K562 (cell line): ENCODE results near the gene TFAP2E. TPM values are rescaled to one million over a fixed set of nuclear protein-coding genes. Genes with fewer than 3 reads are reported as not detected.

ENCODE experiments used
- ARID1B ChIP-seq: fragments of 450-650 bp; IDR thresholded peaks from 2 replicates; pipeline ENCODE4 v1.6.1; 2016; ENCODE audit warnings: antibody characterized with exemption, mild to moderate bottlenecking, inconsistent platforms
- ATF1 ChIP-seq, 2 experiments: fragments of 450-650 bp in 1 of 2; IDR thresholded peaks; 2 replicates each; pipeline ENCODE4 v1.6.1; 2016; ENCODE audit warnings: missing compliant biosample characterization in 1 of 2, missing genetic modification characterization in 1 of 2
- GABPA ChIP-seq: fragments of 200-800 bp; sonication (Bioruptor generic); conservative IDR thresholded peaks from 2 replicates; pipeline ENCODE4 v1.6.1; 2016; ENCODE audit warnings: low read depth, missing genetic modification characterization, missing compliant biosample characterization
- HCFC1 ChIP-seq: IDR thresholded peaks from 2 replicates; pipeline ENCODE4 v1.6.1; 2012; ENCODE audit warnings: low read depth, low read length, improper control_type of control experiment
- HSF4 ChIP-seq: fragments of 250-450 bp; sonication (Bioruptor Pico); IDR thresholded peaks from 2 replicates; pipeline ENCODE4 v2.1.2; 2022; ENCODE audit warnings: mild to moderate bottlenecking, moderate library complexity, borderline replicate concordance
- KAT7 ChIP-seq: sonication (generic); formaldehyde crosslinking; IDR thresholded peaks from 2 replicates; pipeline ENCODE4 v1.8.0; 2022; ENCODE audit warnings: missing genetic modification reagents, mild to moderate bottlenecking, borderline replicate concordance
- MAFK ChIP-seq: IDR thresholded peaks from 2 replicates; pipeline ENCODE4 v1.6.1; 2011; ENCODE audit warnings: low read length, improper control_type of control experiment
- MECOM ChIP-seq: fragments of 250-450 bp; sonication (Bioruptor Pico); IDR thresholded peaks from 2 replicates; pipeline ENCODE4 v1.8.0; 2022; ENCODE audit warnings: inconsistent platforms
- MNT ChIP-seq, 2 experiments: fragments of 450-650 bp; conservative IDR thresholded peaks; 2 replicates each; pipeline ENCODE4 v1.6.1; 2017; ENCODE audit warnings: mild to moderate bottlenecking in 2 of 2, moderate library complexity in 2 of 2
- NFIC ChIP-seq: fragments of 450-650 bp; IDR thresholded peaks from 2 replicates; pipeline ENCODE4 v1.6.1; 2017; ENCODE audit warnings: mild to moderate bottlenecking, inconsistent platforms
- POLR2G ChIP-seq: fragments of 200-400 bp; formaldehyde crosslinking; IDR thresholded peaks from 2 replicates; pipeline ENCODE4 v1.6.1; 2017; ENCODE audit warnings: low read depth, mild to moderate bottlenecking, antibody characterized with exemption, low read length, moderate library complexity
- SRSF3 ChIP-seq: fragments of 200-400 bp; formaldehyde crosslinking; IDR thresholded peaks from 2 replicates; pipeline ENCODE4 v1.6.1; 2016; ENCODE audit warnings: mild to moderate bottlenecking, low read length, moderate library complexity; ENCODE audit not compliant: insufficient read depth
- STAT5B ChIP-seq: fragments of 250-450 bp; sonication (Bioruptor Pico); IDR thresholded peaks from 2 replicates; pipeline ENCODE4 v1.8.0; 2021; ENCODE audit warnings: mild to moderate bottlenecking, inconsistent platforms
- SUPT5H ChIP-seq: fragments of 450-650 bp; IDR thresholded peaks from 2 replicates; pipeline ENCODE4 v1.6.1; 2016
- TAF7 ChIP-seq: fragments of 450-650 bp; IDR thresholded peaks from 2 replicates; pipeline ENCODE4 v1.6.1; 2016; ENCODE audit warnings: missing genetic modification characterization, missing compliant biosample characterization
- TRIM25 ChIP-seq: fragments of 450-650 bp; IDR thresholded peaks from 2 replicates; pipeline ENCODE4 v1.7.0; 2016; ENCODE audit warnings: borderline replicate concordance
- ZNF431 ChIP-seq: sonication (generic); formaldehyde crosslinking; IDR thresholded peaks from 2 replicates; pipeline ENCODE4 v1.8.0; 2022; ENCODE audit warnings: mild to moderate bottlenecking, missing genetic modification reagents
- ZNF551 ChIP-seq: fragments of 250-450 bp; sonication (Bioruptor Pico); IDR thresholded peaks from 2 replicates; pipeline ENCODE4 v1.5.0; 2021; ENCODE audit warnings: mild to moderate bottlenecking, moderate library complexity
- polyA plus RNA-seq, 8 experiments: library from polyadenylated mRNA; depleted of rRNA in 4 of 8; stranded (reverse) in 5 of 8; unstranded in 3 of 8; fragments of >200 nt; fragmentation: Nextera tagmentation in 2 of 8; fragmentation: Illumina TruSeq in 1 of 8; extraction: Ambion mirVana in 2 of 8; extraction: Trizol in 1 of 8; gene quantifications; 2 replicates each; pipeline versions ENCODE4 v1.2.1 to v1.2.3, GENCODE V29; 2011 to 2014; ENCODE audit warnings: inconsistent platforms in 1 of 8, missing spikeins in 1 of 8
- total RNA-seq, 7 experiments: library from RNA; depleted of rRNA in 6 of 7; stranded (reverse); fragments of >200 nt in 6 of 7; fragmentation: Illumina TruSeq in 2 of 7; extraction: Trizol in 2 of 7; gene quantifications; 2 replicates each; pipeline versions ENCODE4 v1.2.1 to v1.2.3, GENCODE V29; 2011 to 2021; ENCODE audit warnings: low replicate concordance in 1 of 7
- TF ChIP-seq, protein P1 (sequence below): fragments of 250-450 bp; sonication (Bioruptor Pico); IDR thresholded peaks from 2 replicates; pipeline ENCODE4 v1.8.0; 2022; ENCODE audit warnings: inconsistent platforms, mild to moderate bottlenecking, moderate library complexity, borderline replicate concordance
- TF ChIP-seq, protein P2 (sequence below): fragments of 450-650 bp; IDR thresholded peaks from 2 replicates; pipeline ENCODE4 v1.7.1; 2018; ENCODE audit warnings: mild to moderate bottlenecking, low read depth; ENCODE audit not compliant: partially characterized antibody
- TF ChIP-seq, protein P3 (sequence below), 2 experiments: fragments of 450-650 bp; IDR thresholded peaks; 2 replicates each; pipeline ENCODE4 v1.6.1; 2016

The TFAP2E gene
- total and polyA plus RNA-seq, 9 of the 15 experiments (the other 6 are each of a cell fraction or from before 2014, with no cell fraction given) = 0.03 to 0.11 (median 0.07) TPM; not detected in 4

DNA sequence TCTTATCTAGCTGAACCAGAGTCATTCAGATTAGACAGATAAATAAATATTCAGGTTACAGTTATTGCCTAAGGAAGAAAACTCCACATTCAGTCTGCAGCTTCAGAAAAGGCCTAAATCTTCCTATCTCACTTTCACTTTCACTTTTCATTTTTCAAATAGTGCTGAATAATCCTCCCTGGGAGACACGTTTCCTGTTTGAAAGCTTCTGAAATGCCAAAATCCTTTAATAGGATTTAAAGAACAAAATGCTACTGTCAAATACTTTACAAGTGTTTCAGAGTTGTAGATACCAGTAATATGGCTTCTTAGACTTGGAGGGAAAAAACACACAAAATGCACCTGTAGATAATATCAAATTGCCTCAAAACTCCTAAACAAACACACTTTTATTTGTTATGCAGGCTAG lies 64.3 kb downstream of the TFAP2E start (continued):
- TF ChIP-seq MNT (conservative IDR thresholded peaks at IDR 0.05) (peak; percentile 52 to 71; a peak in 3 of 4 replicates), MECOM (no peak), STAT5B (CRISPR knock-in tag) (no peak), ARID1B (peak; percentile 49; the same call in 1 of the 2 replicates), GABPA (tag) (peak; percentile 44; the same call in 1 of the 2 replicates), KAT7 (no peak), ZNF431 (CRISPR knock-in tag) (no peak), ATF1 (CRISPR knock-in tag; IDR thresholded peaks at IDR 0.05) (no peak), ATF1 (tag; IDR thresholded peaks at IDR 0.05) (no peak), SUPT5H (no peak), TAF7 (no peak), MAFK (peak; percentile 79), TRIM25 (no peak), SRSF3 (no peak), POLR2G (no peak), HCFC1 (peak; percentile 26; the same call in 1 of the 2 replicates), ZNF551 (no peak), NFIC (no peak), HSF4 (no peak)
- TF ChIP-seq, protein P1, sequence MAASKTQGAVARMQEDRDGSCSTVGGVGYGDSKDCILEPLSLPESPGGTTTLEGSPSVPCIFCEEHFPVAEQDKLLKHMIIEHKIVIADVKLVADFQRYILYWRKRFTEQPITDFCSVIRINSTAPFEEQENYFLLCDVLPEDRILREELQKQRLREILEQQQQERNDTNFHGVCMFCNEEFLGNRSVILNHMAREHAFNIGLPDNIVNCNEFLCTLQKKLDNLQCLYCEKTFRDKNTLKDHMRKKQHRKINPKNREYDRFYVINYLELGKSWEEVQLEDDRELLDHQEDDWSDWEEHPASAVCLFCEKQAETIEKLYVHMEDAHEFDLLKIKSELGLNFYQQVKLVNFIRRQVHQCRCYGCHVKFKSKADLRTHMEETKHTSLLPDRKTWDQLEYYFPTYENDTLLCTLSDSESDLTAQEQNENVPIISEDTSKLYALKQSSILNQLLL (CRISPR knock-in tag) = no peak
- TF ChIP-seq, protein P2, sequence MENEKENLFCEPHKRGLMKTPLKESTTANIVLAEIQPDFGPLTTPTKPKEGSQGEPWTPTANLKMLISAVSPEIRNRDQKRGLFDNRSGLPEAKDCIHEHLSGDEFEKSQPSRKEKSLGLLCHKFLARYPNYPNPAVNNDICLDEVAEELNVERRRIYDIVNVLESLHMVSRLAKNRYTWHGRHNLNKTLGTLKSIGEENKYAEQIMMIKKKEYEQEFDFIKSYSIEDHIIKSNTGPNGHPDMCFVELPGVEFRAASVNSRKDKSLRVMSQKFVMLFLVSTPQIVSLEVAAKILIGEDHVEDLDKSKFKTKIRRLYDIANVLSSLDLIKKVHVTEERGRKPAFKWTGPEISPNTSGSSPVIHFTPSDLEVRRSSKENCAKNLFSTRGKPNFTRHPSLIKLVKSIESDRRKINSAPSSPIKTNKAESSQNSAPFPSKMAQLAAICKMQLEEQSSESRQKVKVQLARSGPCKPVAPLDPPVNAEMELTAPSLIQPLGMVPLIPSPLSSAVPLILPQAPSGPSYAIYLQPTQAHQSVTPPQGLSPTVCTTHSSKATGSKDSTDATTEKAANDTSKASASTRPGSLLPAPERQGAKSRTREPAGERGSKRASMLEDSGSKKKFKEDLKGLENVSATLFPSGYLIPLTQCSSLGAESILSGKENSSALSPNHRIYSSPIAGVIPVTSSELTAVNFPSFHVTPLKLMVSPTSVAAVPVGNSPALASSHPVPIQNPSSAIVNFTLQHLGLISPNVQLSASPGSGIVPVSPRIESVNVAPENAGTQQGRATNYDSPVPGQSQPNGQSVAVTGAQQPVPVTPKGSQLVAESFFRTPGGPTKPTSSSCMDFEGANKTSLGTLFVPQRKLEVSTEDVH = no peak
- TF ChIP-seq, protein P3, sequence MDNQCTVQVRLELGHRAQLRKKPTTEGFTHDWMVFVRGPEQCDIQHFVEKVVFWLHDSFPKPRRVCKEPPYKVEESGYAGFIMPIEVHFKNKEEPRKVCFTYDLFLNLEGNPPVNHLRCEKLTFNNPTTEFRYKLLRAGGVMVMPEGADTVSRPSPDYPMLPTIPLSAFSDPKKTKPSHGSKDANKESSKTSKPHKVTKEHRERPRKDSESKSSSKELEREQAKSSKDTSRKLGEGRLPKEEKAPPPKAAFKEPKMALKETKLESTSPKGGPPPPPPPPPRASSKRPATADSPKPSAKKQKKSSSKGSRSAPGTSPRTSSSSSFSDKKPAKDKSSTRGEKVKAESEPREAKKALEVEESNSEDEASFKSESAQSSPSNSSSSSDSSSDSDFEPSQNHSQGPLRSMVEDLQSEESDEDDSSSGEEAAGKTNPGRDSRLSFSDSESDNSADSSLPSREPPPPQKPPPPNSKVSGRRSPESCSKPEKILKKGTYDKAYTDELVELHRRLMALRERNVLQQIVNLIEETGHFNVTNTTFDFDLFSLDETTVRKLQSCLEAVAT (IDR thresholded peaks at IDR 0.05) = peak in 1 of 2 experiments; percentile 30; a peak in 1 of 4 replicates
